Fibroblast of gingiva (primary cell): ENCODE data around the gene MYO5A.
A peak's percentile ranks its signal among the peaks of the same experiment; 100 is the strongest.

Experiments used
- DNase-seq: peaks from one replicate; pipeline ENCODE4 v3.0.0-alpha.2; 2011; ENCODE audit warnings: low read depth

MYO5A gene

GRCh38 chr15:52540374-52541012, 11.8 kb upstream of the MYO5A start:
- no peak for DNase-seq

DNA sequence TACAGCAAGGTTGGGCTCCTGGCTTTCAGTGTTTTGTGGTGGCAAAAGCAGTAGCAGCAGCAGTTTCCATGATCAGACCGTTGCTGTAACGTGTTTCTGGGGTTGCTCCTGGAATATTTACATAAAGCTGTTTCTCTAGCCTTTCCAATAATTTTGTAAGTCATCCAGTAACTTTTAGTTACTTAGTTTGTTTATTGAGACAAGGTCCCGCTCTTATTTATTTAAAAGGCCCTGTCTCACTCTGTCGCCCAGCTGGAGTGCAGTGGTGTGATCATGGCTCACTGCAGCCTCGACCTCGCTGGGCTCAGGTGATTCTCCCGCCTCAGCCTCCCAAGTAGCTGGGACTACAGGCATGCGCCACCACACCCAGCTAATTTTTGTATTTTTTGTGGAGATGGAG, 8.8 kb upstream of the MYO5A start:
- DNase-seq, result no peak

- no peak for DNase-seq
Measured at GRCh38 chr15:52532427-52532826, 3.7 kb upstream of the MYO5A start.

- DNase-seq, result no peak
Measured at GRCh38 chr15:52529940-52530339, 1.3 kb upstream of the MYO5A start.

DNA sequence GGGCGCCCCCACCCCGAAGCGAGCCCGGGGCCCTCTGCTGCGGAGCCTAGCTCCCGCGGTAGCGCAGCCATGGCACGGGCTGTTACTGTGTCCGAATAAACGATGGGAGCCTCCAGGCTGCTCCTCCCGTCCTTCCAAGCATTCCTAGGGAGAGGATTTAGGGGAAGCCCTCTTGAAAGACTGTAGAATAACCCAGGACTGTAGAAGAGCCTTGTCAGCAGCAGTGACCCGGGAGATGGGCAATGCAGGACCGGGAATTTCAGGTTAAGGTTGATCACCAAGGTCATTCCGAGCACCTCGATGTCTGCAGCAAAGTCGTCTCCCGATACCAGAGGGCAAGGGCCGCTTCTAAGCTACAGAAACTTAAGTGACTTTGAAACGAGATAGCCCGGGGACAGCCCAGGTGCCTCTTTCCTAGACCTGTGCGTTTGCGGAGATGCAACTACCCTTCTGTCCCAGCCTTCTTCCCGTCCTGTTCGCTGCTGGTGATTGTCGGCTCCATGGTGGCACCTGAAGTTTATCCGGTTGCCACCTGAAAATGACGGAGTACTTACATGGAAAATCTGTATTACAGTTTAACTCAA, 753 bp upstream of the MYO5A start:
- DNase-seq, result no peak

- DNase-seq, result no peak
Measured at GRCh38 chr15:52527911-52528563, 643 bp downstream of the MYO5A start.

GRCh38 chr15:52527196-52527910, 1.3 kb downstream of the MYO5A start:
- DNase-seq, result no peak

DNA sequence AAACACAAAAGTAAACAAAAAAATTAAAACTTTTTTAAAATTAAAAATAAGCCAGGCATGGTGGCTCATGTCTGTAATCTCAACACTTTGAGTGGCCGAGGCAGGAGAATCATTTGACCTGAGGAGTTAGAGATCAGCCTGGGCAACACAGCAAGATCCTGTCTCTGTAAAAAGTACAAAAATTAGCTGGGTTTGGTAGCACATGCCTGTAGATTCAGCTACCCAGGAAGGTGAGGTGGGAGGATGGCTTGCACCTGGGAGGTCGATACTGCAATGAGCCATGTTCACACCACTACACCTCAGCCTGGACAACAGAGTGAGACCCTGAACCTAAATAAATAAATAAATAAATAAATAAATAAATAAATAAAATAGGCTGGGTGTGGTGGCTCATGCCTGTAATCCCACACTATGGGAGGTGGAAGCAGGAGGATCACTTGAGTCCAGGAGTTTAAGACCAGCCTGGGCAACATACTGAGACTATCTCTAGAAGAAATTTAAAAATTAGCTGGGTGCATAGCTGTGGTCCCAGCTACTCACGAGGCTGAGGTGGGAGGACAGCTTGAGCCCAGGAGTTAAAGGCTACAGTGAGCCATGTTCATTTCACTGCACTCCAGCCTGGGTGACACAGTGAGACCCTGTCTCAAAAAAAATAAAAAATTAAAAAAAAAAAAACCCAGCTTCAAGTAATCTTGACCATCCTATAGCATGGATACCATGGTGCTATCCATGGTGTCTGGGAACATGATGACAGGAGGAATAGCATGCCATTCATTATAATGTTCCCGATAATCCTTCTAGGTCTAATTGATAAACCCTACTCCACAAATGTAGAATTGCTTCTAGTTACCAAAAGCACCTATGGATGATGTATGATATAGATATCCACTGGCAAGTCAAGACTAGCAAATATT, 4.2 kb downstream of the MYO5A start:
- no peak for DNase-seq

GRCh38 chr15:52523647-52524046, 5.0 kb downstream of the MYO5A start:
- no peak for DNase-seq

DNA sequence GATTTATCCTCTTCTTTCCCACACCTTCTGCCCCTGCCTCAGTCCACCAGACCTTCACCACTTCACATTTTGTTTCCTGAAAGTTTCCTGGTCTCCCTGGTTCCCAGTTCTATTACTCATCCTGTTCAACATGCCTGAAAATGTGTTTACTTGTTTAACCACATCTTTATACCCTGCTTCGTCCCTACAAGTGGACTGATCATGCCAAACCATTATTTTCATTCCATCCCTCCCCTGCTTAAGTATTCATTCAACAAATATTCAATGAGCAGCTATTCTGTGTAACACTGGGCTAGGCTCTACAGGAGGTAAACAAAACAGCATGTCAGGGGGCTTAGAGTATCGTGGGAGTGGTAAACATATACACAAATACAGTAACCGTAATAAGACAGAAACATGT, 5.5 kb downstream of the MYO5A start:
- DNase-seq, result peak; percentile 76

DNA sequence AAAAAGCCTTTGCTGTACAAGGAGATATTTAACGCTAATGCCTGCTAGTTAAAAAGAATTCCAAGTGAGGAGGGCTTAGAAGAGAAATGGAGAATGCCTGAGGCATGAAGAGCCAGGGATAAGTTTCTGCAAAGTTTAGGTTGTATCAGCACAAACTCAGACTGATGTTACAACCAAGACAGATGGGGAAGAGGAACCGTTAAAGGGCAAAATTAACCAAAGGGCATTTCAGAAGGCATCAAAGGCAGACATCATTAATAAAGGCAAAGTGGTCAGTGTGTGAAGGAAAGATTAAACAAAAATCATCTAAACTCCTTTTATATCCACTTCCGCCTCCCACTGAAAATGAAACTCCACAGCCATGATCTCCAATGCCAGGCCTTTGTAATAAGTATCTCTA, 7.0 kb downstream of the MYO5A start:
- DNase-seq, result no peak

DNA sequence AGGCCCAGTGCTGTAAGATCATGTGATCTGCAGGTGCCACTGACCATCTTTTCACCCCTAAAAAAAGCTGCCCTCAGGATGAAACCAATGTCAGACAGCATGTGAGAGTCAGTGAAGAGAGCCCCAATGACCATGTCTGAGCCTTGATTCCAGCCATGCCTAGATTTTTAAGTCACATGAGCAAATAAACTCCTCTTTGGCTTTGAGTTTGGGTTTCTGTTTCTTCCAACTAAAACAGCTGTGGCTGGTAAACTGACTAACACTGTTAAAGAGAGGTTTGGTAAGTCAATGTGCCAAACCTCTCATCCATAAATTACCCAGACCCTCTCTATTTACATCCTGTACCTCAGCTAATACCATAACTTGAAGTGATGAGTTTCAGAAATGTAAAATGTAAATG, 8.3 kb downstream of the MYO5A start:
- DNase-seq, result no peak

GRCh38 chr15:52518487-52519371, 10.0 kb downstream of the MYO5A start:
- no peak for DNase-seq

GRCh38 chr15:52517014-52517413, 11.7 kb downstream of the MYO5A start:
- DNase-seq, result no peak

- DNase-seq, result no peak
Measured at GRCh38 chr15:52515343-52515742, 13.3 kb downstream of the MYO5A start.

GRCh38 chr15:52514482-52514881, 14.2 kb downstream of the MYO5A start:
- DNase-seq, result no peak

GRCh38 chr15:52512869-52513268, 15.8 kb downstream of the MYO5A start:
- DNase-seq, result peak; percentile 24

GRCh38 chr15:52511084-52511483, 17.6 kb downstream of the MYO5A start:
- DNase-seq, result no peak

DNA sequence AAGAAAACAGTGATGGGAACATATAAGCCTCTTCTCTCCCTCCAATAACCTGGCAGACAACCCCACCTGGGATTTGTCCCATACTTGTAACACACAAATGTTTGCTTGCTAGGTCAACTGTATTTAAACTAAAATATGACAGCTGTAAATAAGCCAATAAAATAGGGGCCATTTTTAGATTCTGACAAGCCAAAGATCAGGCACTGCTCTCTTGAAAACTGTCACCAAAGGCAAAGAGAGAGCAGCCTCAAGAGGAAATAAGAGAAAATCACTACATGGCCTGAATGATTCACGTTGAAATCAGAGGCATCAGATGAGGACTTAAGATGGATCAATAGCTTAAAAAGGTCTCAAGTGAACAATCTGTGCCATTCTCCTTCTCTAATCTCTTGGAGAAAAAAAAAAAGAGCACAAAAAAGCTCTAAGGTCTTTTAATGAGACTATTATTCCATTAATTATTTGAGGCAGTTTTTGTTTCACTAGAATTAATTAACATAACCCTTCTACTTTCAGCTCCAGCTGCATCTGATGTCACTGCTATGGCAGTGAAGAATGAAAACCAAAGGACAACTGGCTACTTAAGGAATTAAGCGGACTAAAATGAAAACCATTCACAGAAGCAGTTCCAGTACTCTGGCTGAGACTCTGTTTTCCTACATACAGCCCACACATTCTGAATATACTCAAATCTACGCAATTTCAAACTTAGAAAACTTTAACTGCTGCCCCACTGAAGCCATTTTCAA, 19.0 kb downstream of the MYO5A start:
- no peak for DNase-seq

DNA sequence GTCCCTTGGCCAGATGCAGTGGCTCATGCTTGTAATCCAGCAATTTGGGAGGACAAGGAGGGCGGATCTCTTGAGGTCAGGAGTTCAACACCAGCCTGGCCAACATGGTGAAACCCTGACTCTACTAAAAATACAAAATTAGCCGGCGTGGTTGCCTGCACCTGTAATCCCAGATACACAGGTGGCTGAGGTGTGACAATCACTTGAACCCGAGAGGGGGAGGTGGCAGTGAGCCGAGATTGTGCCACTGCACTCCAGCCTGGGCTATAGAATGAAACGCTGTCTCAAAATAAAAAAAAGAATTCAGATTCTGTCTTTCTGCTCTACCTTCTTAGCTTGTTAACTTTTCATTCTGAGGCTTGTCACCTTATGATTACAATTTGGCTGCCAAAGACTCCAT, 22.1 kb downstream of the MYO5A start:
- DNase-seq, result no peak
